ENCODE data around the gene CYP26A1. TPM values are rescaled to one million over a fixed set of nuclear protein-coding genes. Genes with fewer than 3 reads are reported as not detected.

The CYP26A1 gene
- polyA plus RNA-seq, 4 donors, result 0.03 to 0.09 TPM; not detected in 2

DNA sequence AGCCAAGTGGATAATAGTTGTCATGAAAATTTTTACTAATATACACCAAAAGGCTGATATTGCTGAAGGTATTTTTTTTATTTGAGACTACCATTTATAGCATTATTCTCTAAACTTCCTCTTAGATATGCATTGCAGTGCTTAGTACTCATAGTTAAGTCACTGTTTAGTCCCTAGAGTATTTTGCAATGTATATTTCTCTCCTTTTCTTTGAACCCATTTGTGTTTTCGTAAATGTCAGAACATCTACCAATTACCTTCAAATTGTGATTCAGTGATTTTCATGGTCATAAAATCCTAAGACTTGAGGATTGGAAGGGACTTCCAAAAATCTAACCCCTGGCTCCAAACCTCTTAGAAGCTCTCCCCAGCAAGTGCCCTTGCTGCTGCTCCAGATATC lies 34.6 kb upstream of the CYP26A1 start:
- FAIRE-seq (no peak), DNase-seq (no peak)
- Histone ChIP-seq H3K27ac (ENCODE audit: low read depth in 1 of 3, low read length in 2 of 3) (no peak overlapping the region), H3K36me3 (ENCODE audit: control insufficient read depth in 3 of 3, insufficient read depth in 2 of 3, low read depth in 1 of 3, low read length in 3 of 3) (no peaks in the 10 kb centered on the region), H3K4me1 (ENCODE audit: control insufficient read depth in 3 of 3, insufficient read depth in 2 of 3, low read depth in 1 of 3, low read length in 2 of 3) (peaks cover 0 to 10% (median 2%) of the 10 kb centered on the region in 3 donors), H3K4me3 (ENCODE audit: low read depth in 1 of 3, low read length in 3 of 3) (no peak overlapping the region), H3K27me3 (ENCODE audit: control insufficient read depth in 3 of 3, insufficient read depth in 3 of 3, low read length in 3 of 3) (no peaks in the 10 kb centered on the region), H3K9me3 (ENCODE audit: control insufficient read depth in 2 of 2, insufficient read depth in 1 of 2, low read depth in 1 of 2, low read length in 1 of 2) (no peaks in the 10 kb centered on the region)
- WGBS, 3 donors, result 97 to 100% (median 100%) methylated on average over 1 of the region's 1 CpG

DNA sequence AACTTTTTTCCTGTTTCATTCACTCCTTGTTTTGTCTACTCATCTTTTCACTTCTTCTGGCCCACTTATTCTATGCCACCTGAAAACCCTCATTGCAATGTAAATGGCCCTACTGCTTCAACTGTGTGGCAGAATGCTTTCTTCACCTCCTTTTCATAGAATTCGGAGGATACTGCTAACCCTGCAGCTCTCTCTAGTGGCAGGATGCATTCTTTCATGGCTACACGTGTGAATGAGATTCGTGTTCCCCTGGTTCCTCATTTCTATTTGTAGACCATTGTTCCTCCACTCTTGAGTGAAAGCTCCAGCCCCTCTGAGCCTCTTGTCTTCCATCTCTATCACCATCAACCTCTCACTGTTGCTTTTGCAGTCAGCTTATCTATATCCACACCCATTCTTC lies 34.0 kb upstream of the CYP26A1 start:
- Histone ChIP-seq H3K4me1 (ENCODE audit: control insufficient read depth in 3 of 3, insufficient read depth in 2 of 3, low read depth in 1 of 3, low read length in 2 of 3) (peaks cover 0 to 6% (median 2%) of the 10 kb centered on the region in 3 donors), H3K27ac (ENCODE audit: low read depth in 1 of 3, low read length in 2 of 3) (no peak overlapping the region), H3K36me3 (ENCODE audit: control insufficient read depth in 3 of 3, insufficient read depth in 2 of 3, low read depth in 1 of 3, low read length in 3 of 3) (no peaks in the 10 kb centered on the region), H3K4me3 (ENCODE audit: low read depth in 1 of 3, low read length in 3 of 3) (no peak overlapping the region), H3K9me3 (ENCODE audit: control insufficient read depth in 2 of 2, insufficient read depth in 1 of 2, low read depth in 1 of 2, low read length in 1 of 2) (no peaks in the 10 kb centered on the region), H3K27me3 (ENCODE audit: control insufficient read depth in 3 of 3, insufficient read depth in 3 of 3, low read length in 3 of 3) (no peaks in the 10 kb centered on the region)
- WGBS, 3 donors, result 32 to 46% (median 43%) methylated on average over 3 of the region's 3 CpGs
- FAIRE-seq, result no peak
- peak in 1 of 2 donors; percentile 39 for DNase-seq

DNA sequence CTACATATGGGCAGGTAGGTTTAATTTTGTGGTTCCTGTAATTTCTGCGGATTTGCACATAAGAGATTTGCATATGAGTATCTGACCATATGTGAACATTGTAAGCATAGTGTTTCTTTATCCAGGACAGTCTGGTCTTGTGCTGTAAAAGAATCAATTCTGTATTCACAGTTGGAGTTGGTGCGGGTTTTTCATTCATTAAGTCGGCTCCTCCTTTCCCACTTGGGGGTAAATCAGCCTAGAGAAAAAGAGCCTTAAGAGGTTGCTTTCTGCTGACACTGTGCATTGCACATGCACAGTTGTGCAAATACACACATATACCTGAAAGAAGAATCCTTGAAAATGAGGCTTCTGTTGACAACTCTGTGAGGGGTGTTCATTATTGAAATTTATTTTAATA lies 19.2 kb upstream of the CYP26A1 start:
- Histone ChIP-seq H3K4me1 (ENCODE audit: control insufficient read depth in 3 of 3, insufficient read depth in 2 of 3, low read depth in 1 of 3, low read length in 2 of 3) (no peaks in the 10 kb centered on the region), H3K36me3 (ENCODE audit: control insufficient read depth in 3 of 3, insufficient read depth in 2 of 3, low read depth in 1 of 3, low read length in 3 of 3) (peaks cover 0 to 2% (median 0%) of the 10 kb centered on the region in 3 donors), H3K9me3 (ENCODE audit: control insufficient read depth in 2 of 2, insufficient read depth in 1 of 2, low read depth in 1 of 2, low read length in 1 of 2) (no peaks in the 10 kb centered on the region), H3K27me3 (ENCODE audit: control insufficient read depth in 3 of 3, insufficient read depth in 3 of 3, low read length in 3 of 3) (peaks cover 0 to under 1% (median 0%) of the 10 kb centered on the region in 3 donors), H3K27ac (ENCODE audit: low read depth in 1 of 3, low read length in 2 of 3) (no peak overlapping the region), H3K4me3 (ENCODE audit: low read depth in 1 of 3, low read length in 3 of 3) (no peak overlapping the region)
- no peak for DNase-seq
- no peak for FAIRE-seq
- 93 to 98% (median 96%) methylated on average over 3 of the region's 3 CpGs for WGBS, 3 donors

DNA sequence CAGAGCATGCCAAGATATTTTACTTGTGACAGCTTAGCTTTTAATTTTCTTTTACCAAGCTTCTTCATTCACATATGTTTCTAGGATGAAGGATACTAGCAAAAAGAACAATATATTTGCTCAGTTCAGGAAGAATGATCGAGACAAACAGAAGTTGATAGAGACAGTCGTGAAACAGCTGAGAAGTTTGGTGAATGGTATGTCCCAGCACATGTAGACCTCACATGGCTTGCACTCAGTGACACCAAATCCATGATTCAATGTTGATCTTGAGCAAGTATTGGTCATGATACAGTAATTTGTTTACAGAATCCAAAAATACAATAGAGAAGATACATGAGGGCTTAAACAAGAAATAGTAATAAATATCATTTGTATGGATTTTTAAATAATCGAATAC lies 15.6 kb upstream of the CYP26A1 start:
- 96 to 98% (median 97%) methylated on average over 3 of the region's 3 CpGs for WGBS, 3 donors
- Histone ChIP-seq H3K27ac (ENCODE audit: low read depth in 1 of 3, low read length in 2 of 3) (no peak overlapping the region), H3K9me3 (ENCODE audit: control insufficient read depth in 2 of 2, insufficient read depth in 1 of 2, low read depth in 1 of 2, low read length in 1 of 2) (no peaks in the 10 kb centered on the region), H3K27me3 (ENCODE audit: control insufficient read depth in 3 of 3, insufficient read depth in 3 of 3, low read length in 3 of 3) (peaks cover 9 to 36% (median 17%) of the 10 kb centered on the region in 3 donors), H3K36me3 (ENCODE audit: control insufficient read depth in 3 of 3, insufficient read depth in 2 of 3, low read depth in 1 of 3, low read length in 3 of 3) (no peaks in the 10 kb centered on the region), H3K4me1 (ENCODE audit: control insufficient read depth in 3 of 3, insufficient read depth in 2 of 3, low read depth in 1 of 3, low read length in 2 of 3) (peaks cover 0 to 10% (median 6%) of the 10 kb centered on the region in 3 donors), H3K4me3 (ENCODE audit: low read depth in 1 of 3, low read length in 3 of 3) (no peak overlapping the region)
- FAIRE-seq (no peak), DNase-seq (no peak)

DNA sequence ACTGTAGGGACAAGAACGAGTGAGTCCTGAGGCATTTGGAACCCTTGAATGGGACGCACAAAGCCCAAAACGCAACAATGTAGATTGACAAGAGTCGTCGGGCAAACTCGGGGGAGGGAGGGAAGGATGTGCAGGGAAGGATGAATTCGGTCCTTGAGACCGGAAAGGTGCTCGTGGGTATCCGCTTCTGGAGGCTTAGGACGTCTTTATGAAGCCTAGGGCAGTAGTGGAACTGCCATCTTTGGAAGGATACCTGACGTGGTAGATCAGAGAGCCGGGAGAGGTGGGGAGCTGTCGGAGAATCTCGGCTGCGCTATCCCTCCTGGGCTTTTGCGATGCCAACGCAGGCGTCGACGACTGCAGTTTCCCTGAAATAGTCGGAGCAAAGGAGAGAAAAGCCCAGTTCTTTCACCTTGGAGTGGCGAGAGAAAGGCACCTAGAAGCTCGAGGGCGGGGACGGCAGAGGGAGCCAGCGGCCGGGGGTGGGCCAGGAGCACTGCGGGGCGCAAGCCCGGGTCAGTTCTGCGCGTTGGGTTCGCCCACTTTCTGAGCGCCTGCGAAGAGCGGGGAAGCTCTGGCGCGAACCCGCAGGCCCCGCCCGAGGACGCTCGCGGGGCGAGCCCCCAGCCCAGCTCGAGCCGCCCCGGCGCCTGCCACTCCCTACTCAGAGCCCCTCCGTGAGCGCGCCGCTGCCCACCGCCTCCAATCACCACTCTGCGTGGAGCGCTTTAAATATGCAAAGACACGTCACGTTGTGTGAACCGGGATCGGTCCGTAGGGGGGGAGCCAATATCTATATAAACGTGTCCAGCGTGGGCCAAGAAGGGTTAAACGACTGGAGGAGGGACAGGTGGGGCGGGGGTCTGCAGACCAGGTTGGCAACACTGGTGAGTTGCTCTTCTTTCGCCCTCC lies 13.5 kb upstream of the CYP26A1 start, which contains the start of gene CYP26C1:
CYP26C1 (plus strand) TSS at position 824 of the 912 bp plus-strand sequence. CDS start 466 bp downstream, outside the sequence.
- Histone ChIP-seq H3K36me3 (ENCODE audit: control insufficient read depth in 3 of 3, insufficient read depth in 2 of 3, low read depth in 1 of 3, low read length in 3 of 3) (no peaks in the 10 kb centered on the region), H3K27ac (ENCODE audit: low read depth in 1 of 3, low read length in 2 of 3) (no peak within 1 kb of the TSS), H3K9me3 (ENCODE audit: control insufficient read depth in 2 of 2, insufficient read depth in 1 of 2, low read depth in 1 of 2, low read length in 1 of 2) (no peaks in the 10 kb centered on the region), H3K4me1 (ENCODE audit: control insufficient read depth in 3 of 3, insufficient read depth in 2 of 3, low read depth in 1 of 3, low read length in 2 of 3) (peaks cover 0 to 10% (median 6%) of the 10 kb centered on the region in 3 donors), H3K27me3 (ENCODE audit: control insufficient read depth in 3 of 3, insufficient read depth in 3 of 3, low read length in 3 of 3) (peaks cover 9 to 57% (median 24%) of the 10 kb centered on the region in 3 donors), H3K4me3 (ENCODE audit: low read depth in 1 of 3, low read length in 3 of 3) (no peak within 1 kb of the TSS)
- whole genome bisulfite sequencing, 3 donors, result 25 to 36% (median 28%) methylated on average over 61 to 67 of the region's 67 CpGs
- no peak for FAIRE-seq
- no peak for DNase-seq

DNA sequence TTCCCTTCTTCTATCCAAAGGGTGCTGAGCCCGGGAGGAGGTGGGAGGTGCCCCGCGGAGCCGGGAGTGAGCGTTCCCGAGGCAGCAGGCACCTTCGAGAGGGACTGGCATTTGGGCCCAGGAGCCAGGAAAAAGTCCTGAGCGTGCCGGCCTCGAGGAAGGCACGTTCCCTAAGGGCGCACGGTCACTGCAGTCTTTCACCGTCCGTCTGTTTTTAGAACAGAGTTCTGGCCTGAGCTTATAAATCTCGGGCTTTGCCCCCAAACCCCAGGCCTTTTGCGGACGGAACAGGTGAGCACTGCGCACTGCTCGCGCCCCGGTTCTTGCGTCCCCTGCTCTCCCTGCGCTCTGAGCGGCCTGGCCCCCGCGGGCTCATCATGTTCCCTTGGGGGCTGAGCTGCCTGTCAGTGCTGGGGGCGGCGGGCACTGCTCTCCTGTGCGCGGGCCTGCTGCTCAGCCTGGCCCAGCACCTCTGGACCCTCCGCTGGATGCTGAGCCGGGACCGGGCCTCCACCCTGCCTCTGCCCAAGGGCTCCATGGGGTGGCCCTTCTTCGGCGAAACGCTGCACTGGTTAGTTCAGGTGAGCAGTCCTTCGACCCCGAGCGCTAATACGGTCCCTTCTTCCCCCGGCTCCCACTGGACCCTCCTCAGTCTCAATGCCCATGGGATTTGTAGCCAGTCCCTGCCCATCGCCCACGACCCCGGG lies 12.7 kb upstream of the CYP26A1 start:
- FAIRE-seq, result no peak

DNA sequence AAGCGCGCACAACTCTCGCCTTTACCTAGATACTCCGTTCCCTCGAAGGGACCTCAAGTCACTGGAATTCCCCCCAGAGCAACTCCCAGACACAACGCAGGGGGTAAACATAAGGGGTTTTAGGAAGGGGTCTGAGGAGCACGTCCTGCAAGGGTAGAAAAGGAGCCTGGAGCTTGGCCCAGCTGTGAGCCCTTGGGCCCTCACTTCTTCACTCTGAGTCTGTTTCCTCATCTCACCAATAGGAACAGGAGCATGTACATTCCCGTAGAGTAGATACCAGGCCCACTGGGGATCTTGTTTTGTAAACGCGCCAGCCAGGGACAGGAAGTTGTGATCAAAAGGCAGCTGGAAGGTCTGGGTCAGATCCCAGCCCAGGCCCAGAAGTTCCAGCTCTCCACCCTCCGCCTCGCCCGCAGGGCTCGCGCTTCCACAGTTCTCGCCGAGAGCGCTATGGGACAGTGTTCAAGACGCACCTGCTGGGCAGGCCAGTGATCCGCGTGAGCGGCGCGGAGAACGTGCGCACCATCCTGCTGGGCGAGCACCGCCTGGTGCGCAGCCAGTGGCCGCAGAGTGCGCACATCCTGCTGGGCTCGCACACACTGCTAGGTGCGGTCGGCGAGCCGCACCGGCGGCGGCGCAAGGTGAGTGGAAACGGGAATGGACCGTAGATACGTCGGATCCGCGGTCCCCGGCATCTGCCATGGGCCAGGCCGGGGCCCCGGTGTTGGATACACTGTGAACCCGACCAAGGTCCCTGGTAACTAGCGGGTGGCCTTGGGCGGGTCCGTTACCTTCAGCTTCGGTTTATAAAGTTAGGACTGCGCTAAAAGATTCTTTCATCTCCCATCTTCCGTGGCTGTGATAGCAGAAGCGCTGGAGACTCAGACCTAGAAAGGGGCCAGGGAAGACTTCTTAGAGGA lies 11.8 kb upstream of the CYP26A1 start:
- no peak overlapping the region for H3K27ac ChIP-seq (ENCODE audit: low read depth in 1 of 3, low read length in 2 of 3)
- peaks cover 14 to 71% (median 34%) of the 10 kb centered on the region in 3 donors for H3K27me3 ChIP-seq (ENCODE audit: control insufficient read depth in 3 of 3, insufficient read depth in 3 of 3, low read length in 3 of 3)
- DNase-seq (peak in 1 of 2 donors; percentile 53), FAIRE-seq (no peak)
- WGBS, 3 donors, result 5 to 8% (median 5%) methylated on average over 57 of the region's 57 CpGs
- peaks cover 0 to 10% (median 6%) of the 10 kb centered on the region in 3 donors for H3K4me1 ChIP-seq (ENCODE audit: control insufficient read depth in 3 of 3, insufficient read depth in 2 of 3, low read depth in 1 of 3, low read length in 2 of 3)
- peak overlapping the region in 1 of 3 donors; percentile 22 for H3K4me3 ChIP-seq (ENCODE audit: low read depth in 1 of 3, low read length in 3 of 3)
- no peaks in the 10 kb centered on the region for H3K36me3 ChIP-seq (ENCODE audit: control insufficient read depth in 3 of 3, insufficient read depth in 2 of 3, low read depth in 1 of 3, low read length in 3 of 3)
- no peaks in the 10 kb centered on the region for H3K9me3 ChIP-seq (ENCODE audit: control insufficient read depth in 2 of 2, insufficient read depth in 1 of 2, low read depth in 1 of 2, low read length in 1 of 2)

More for the DNA sequence above, 12.7 kb upstream of the CYP26A1 start:
- Histone ChIP-seq H3K9me3 (ENCODE audit: control insufficient read depth in 2 of 2, insufficient read depth in 1 of 2, low read depth in 1 of 2, low read length in 1 of 2) (no peaks in the 10 kb centered on the region), H3K4me3 (ENCODE audit: low read depth in 1 of 3, low read length in 3 of 3) (no peak overlapping the region), H3K27me3 (ENCODE audit: control insufficient read depth in 3 of 3, insufficient read depth in 3 of 3, low read length in 3 of 3) (peaks cover 9 to 63% (median 27%) of the 10 kb centered on the region in 3 donors), H3K27ac (ENCODE audit: low read depth in 1 of 3, low read length in 2 of 3) (no peak overlapping the region), H3K4me1 (ENCODE audit: control insufficient read depth in 3 of 3, insufficient read depth in 2 of 3, low read depth in 1 of 3, low read length in 2 of 3) (peaks cover 0 to 10% (median 6%) of the 10 kb centered on the region in 3 donors), H3K36me3 (ENCODE audit: control insufficient read depth in 3 of 3, insufficient read depth in 2 of 3, low read depth in 1 of 3, low read length in 3 of 3) (no peaks in the 10 kb centered on the region)
- DNase-seq, result no peak
- WGBS, 3 donors, result 24 to 38% (median 36%) methylated on average over 43 to 45 of the region's 45 CpGs
